Hematopoietic multipotent progenitor cell treated with erythropoietin and hydrocortisone succinate and interleukin-3 and kit ligand, for 17 days (in vitro differentiated cells): ENCODE results near the gene ATP5ME.

Experiments used
- DNase-seq: peaks from one replicate; pipeline ENCODE4 v3.0.0-alpha.2; 2015; ENCODE audit warnings: low spot score

The ATP5ME gene

DNA sequence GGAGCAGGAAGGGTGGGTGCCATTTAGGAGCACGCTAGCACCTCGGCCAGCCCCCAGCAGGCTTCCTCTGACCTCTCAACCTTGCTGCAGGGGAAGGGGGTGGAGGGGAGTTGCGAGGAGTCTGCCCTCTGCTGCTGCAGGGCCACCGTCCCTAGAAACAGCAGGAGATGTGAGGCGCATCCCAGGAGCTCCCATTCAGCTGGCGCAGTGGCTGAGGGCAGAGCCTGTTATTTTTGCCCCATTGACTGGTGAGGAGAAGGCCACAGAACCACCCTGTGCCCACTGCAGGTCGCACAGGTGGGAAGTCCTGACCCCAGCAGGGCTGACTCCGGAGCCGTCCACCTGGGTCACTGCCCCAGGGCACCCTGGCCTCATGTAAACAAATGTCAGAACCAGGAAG is 40.7 kb downstream of the ATP5ME start:
- DNase-seq: no peak

DNA sequence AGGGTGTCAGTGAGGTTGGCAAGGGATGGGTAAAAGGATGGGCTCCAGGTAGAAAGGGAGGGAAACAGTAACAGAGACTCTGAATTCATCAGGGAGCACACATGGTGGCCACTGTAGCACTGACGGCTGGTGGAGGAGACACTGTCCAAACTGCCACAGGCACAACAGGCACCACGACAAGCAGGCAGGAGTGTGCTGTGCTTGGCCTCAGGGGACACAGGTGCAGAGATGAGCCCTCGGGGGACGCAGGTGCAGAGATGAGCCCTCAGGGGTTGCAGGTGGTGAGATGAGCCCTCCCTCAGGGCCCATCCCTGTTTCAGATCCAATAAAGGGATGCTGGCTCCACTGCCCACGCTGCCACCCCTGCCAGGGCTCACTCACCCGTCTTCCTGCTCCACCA is 41.1 kb downstream of the ATP5ME start:
- no peak for DNase-seq

DNA sequence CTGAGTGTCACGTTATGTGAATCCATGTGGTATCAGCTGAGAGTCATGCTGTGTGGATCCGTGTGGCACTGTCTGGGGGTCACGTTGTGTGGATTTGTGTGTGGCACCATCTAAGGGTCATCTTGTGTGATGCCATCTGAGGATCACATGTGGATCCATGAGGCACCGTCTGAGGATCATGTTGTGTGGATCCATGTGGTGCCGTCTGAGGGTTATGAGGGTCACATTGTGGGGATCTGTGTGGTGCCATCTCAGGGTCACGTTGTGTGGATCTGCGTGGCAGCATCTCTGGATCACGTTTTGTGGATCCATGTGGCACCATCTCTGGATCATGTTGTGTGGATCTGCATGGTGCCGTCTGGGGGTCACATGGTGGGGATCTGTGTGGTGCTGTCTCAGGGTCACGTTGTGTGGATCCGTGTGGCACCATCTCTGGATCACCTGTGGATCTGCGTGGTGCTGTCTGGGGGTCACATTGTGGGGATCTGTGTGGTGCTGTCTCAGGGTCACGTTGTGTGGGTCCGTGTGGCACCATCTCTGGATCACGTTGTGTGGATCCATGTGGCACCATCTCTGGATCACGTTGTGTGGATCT is 41.8 kb downstream of the ATP5ME start:
- no peak for DNase-seq

DNA sequence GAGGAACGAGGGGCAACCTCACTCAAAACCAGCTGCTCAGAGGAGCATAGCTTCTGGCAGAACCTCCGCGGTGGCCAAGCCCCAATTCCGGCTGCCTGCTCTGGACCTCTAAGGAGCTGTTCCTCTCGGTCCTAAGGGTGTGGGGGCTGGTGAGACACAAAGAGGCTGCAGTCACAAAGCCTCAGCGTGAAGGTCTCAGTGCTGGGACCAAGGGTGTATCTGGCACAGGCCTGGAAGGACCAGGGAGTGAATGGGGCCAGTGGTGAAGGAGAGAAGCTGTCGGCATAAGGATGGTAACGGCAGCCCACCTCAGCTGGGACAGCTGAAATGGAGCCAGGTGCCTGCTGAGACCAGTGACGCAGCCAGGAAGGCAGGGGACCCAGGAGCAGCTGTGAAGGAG is 43.4 kb downstream of the ATP5ME start:
- DNase-seq: no peak

DNA sequence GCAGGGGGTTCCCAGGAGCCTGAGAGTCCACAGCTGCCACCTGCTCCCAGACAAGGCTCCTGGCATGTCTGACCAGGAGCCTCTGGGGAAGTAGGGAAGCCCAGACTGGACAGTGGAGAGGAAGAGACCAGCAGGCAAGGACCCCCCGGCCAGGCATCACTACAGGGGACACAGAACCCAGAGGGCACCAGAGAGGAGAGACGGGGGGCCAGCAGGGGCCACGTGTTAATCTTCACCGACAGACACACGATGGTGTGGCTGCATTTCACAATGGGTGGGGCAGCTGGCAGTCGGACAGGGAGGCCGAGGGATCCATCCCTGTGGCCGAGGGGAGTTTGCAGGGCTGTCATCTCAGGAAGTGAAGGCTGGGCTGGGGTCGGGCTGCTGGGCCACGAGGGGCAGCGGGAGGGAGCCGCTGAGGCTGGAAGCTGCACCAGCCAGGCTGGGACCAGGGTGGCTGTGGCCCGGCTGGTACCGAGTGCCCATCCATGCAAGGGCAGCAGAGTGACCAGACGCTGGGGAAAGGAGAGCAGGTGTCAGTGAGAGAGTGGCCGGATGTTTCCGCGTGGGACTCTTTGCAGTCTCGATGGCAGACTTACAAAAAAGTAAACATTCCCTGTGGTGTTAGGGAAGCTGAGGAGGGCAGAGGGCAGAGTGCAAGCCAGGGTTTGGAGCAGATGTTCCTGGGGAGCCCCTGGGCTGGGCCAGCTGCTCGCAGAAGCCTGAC is 44.0 kb downstream of the ATP5ME start:
- no peak for DNase-seq

DNA sequence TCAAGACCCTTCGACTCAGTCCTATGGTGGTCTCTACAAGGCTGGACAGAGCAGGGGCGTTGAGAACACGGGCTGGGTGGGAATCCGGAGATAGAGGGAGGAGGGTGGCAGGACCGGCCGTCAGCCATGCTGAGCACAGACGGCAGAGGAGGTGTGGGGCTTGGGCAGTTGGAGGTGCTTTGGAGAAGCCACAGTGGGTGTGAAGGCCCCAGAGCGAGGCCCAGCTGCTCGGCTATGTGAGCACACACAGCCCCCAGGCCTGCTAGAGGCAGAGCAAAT is 44.5 kb downstream of the ATP5ME start:
- DNase-seq: no peak

DNA sequence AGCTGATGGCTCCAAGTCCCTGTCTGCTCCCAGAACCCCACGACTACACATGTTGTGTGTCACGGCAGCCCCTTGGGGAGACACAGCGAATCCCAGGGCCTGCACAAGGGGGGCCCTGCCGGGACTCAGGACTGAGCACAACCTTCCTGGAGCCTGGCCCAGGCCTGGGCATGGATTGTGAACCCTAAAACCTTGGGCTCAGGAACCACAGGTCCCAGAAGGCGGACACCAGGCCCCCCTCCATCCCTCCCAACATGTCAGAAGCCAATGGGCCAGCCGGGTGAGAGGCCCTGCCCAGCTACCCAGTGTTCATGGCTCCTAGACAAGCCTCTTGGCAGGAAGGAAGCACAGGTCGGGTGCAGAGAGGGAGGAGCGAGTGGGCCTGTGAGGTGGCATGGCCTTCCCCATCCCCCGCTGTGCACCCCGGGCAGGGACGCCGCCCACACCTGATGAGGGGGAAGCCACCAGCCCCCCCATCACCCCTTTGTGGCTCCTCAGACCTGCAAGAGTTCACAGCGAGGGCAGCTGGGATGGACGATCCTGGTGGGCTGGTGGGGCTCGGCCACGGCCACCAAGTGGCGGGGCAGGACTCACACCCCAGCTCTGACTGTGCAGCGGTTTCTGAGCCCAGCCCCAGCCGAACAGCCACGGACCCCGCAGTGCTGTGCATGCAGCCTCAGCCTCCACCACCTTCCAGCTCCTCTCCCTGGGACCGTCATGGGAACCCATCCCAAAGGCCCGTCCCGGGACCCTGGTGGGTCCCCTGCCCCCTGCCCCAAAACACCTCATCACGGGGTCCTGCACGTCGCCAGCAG is 45.0 kb downstream of the ATP5ME start:
- no peak for DNase-seq

DNA sequence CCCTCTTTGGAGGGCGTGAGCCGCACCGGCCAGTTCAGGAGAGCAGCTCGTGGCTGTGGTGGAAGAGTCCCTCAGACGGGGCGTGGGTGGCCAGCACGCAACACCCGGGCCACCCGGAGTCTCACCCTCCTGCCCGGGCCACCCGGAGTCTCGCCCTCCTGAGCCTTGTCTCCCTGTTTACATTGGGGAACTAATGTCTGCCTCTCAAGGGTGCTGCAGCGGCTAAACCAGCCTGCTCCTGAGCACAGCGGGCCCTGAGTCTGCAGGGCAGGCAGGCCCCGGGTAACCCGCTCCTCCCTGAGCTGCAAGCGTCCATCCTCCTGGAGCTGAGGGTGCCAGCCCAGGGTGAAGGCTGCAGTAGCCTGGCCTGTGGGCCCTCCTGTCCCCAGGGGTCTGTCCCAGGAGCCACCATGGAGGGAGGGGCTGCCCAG is 45.8 kb downstream of the ATP5ME start:
- no peak for DNase-seq

DNA sequence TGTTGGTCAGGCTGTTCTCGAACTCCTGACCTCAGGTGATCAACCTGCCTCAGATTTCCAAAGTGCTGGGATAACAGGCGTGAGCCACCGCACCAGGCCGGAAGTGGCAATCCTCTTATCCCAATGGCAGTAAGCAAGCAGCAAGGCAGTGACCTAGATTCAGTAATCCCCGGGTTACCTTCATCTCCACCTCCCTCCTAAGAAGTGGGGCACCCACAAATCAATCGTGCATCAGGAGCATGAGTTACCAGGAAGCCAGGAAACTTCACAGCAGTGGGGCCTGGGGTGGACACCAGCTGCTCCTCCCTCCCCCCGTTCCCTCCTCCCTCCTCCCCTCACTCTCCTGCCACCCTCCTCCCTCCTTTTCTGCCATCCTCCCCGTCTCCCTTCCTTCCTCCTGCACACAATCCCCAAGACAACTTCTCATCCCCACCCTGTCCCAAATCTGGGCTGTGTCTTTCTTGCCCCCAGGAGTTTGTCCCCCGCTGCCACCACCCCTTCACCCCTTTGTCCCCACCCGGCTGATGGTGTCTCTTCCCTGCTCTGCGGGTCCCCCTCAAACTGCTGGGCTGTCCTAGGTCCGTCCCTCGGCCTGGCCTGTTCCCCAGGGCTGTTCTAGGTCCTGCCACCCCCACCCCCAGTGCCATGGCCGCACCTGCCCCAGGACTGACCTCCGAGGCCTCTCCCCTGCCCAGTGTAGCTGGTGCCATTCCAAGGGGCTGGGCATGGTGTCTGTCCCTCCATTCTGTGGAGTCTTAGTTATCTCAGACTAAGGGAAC is 46.5 kb downstream of the ATP5ME start:
- no peak for DNase-seq

DNA sequence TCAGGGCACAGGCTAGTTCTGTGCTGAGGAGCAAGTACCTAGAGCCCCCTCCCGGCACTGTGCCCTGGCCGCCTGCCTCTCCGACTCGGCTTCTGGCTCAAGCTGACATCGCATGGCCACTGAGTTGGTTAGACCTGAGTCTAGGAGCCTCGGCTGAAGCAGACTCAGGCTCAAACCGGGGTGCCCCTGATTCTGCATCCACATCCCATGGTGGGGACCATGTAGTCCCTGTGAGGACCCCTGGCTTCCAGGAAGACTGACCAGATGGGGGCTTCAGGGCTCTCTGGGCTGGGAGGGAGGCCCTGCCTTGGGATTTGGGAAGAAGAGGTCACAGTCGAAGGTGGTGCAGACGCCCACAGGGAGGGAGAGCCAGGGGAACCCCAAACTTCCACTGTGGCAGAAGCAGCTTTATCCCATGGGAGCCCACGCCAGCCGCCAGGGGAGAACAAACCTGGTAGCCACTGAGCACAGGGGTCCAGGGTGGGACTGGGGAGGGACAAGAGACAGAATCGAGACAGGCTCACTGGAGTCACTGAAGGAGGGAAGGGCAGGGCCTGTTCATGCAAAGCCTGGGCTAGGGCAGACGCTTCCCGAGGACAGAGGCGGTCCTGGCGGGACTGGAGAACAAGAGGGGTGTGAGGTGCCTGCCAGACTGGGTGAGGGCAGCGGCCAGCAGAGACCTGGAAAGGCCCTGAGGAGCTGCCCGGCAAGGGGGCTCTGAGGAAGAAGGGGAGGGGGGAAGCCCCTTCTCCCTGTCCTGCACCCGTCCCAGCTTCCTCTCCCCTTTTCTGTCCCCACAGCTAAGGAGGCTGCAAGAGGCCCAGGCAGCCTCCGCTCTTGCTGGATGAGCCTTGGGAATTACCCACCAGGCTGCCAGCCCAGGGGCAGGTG is 47.6 kb downstream of the ATP5ME start:
- DNase-seq: no peak

DNA sequence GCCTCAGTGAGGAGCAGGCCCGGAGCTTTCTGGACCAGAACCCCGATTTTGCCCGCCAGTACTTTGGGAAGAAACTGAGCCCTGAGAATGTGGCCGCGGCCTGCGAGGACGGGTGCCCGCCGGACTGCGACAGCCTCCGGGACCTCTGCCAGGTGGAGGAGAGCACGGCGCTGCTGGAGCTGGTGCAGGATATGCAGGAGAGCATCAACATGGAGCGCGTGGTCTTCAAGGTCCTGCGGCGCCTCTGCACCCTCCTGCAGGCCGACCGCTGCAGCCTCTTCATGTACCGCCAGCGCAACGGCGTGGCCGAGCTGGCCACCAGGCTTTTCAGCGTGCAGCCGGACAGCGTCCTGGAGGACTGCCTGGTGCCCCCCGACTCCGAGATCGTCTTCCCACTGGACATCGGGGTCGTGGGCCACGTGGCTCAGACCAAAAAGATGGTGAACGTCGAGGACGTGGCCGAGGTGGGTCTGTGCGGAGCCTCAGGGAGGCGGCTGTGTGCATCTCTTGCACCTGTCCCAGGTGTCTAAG is 48.4 kb downstream of the ATP5ME start:
- DNase-seq: no peak

DNA sequence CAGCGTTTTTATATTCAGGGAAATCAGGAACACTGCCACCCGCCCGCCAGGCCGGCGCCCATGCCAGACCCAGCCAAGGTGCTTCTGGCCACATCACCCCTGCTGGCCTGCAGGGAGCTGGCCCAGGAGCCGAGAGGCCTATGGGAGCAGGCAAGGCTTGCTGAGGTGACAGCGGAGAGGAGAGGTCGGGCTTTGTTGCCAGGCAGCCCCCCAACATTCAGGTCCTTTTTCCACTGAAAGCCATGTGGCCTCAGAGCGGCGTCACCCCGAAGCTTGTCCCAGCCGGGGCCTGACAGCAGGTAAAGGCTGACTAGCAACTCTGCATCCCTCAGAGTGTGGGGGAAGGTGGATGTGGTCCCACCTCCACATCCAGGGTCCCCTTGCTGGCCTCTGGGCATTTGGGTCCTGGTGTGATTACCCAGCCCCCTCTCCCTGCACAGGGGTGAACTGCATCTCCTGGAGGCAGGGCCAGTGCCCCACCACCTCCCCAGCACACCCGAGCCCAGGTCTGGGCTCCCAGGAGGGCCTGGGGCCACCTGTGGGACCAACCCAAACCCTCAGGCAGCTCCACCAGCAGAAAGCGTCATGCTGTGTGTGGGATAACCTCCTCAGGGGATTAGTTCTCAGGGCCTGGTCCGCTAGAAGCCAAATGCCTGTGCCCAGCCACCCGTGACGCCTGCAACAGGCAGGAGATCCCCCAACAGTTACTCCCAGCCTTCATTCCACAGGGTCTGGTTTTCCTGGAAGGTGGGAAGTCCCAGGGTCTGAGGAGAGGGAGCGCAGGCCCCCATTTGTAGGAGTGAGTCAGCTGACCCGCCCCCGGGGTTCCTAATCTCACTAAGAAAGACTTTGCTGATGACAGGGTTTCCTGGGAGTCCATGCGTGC is 49.1 kb downstream of the ATP5ME start, which contains the start of gene PDE6B:
Gene PDE6B (plus strand): TSS at position 869 of the 886 bp plus-strand sequence. CDS start 54 bp downstream, outside the sequence.
- no peak for DNase-seq

DNA sequence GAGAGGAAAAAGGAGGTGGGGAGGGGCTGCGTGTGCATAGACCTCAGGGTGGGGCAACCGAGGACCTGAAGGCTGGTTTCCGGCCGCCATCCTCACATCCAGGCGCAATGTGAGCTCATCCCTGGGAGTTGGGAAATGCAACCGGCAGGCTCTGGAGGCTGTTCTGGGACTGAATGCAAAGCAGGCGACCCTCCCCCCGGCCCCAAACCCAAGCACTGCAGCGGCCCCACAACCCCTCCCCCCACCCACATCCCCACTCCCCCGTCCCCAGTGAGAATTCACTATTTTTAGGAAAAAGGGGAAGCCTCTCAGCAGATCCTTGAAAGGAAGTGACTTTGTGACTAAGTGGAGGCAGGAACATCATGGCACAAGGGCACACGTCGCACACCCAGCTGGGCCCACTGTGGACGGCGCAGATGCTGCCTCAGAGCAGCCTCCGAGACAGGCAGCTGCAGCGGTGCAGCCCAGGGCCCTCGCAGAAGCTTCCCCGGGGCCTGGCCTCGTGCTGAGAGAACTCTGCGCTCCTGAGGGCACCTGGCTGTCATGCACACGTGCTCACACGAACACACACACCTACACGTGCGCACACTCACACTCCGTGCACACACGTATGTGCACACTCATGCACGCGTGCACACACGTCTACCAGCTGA is 50.0 kb downstream of the ATP5ME start:
- DNase-seq: no peak

DNA sequence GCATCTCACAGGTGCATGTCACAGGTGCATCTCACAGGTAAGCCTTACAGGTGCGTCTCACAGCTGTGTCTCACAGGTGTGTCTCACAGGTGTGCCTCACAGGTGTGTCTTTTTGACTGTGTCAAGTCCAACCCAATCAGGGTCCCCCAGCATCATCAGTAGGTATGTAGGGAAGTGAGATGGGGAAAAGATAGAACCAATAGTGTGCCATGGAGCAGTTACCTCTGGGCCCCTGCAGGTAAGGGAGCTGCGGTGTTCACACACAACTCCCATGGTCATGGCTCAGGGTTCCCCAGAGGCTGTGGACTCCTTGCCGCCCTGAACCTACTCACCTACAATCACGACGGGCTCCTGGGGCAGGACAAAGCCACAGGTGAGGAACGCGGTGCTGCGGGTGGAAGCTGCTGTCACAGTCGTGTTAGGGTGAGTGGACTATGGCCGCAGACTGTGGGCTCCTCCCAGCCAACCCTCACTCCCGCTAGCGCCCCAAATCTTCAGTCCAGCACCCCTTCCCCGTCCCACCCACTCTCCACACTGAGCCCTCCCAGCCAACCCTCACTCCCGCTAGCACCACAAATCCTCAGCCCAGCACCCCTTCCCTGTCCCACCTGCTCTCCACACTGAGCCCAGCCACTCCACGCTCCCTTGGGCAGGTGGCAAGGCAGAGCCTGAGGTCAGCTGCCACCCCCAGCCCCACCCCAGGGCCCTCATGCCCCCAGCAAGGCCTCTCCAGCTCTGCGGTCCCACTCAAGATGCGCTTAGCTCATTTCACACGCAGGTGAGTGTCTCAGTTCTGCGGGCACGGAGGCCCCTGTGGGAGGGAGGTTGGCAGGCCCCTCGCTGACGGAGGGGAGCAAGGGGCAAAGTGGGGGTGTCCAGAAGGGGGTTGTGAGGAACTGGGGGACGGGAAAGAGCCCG is 50.8 kb downstream of the ATP5ME start:
- no peak for DNase-seq
